ENCODE measurements around the gene ITFG1. TPM values are rescaled to one million over a fixed set of nuclear protein-coding genes. Genes with fewer than 3 reads are reported as not detected.

The ITFG1 gene
- total RNA-seq, result 205 TPM

DNA sequence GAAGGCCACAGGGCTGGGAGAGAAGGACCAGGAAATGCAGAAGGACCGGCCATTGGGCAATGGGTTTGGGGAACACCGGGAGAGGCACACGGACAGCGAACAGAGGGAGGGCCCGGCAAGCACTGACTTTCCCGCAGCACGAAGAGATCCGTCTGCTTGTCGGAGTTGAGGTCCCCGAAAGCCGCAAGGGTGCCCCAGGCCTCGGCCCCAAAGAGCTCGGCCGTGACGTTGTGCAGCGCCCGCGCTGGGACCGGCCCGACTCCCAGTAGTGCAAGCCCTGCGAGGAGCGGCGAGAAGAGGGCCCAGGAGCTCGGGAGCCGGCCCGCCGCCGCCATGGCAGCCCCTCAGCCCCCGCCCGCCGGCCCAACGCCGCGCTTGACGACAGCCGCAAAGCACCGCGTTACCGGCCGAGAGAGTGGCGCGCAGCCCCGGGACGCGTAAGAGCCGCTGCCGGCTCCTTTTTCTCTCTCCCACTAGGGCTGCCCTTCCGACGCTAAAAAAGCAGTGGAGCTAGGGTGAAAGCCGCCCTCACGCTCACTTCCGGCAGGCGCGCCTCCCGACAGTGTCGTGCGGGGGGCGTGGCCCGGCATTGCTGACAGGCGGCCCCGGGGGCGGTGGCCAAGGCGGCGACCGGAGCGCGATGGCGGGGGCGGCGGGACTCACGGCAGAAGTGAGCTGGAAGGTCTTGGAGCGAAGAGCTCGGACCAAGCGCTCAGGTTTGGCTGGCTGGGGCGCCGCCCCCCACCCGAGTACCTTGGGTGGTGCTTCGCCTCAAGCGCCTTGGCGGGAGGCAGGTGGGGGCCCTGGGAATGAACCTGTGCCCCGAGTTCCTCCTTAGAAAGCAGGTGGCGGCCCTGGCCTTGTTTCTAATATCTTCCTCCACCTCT, at the start of gene ITFG1, which contains the start of gene PHKB:
TSS of gene ITFG1 (minus strand) at position 353 of the 887 bp plus-strand sequence. CDS start at position 335, 18 bp downstream.
TSS of gene PHKB (plus strand) at position 621 of the 887 bp plus-strand sequence. CDS start at position 641, 20 bp downstream.
- no peak for FAIRE-seq
- DNase-seq (ENCODE audit: low spot score in 2 of 2), result peak; percentile 85 to 89

GRCh38 chr16:47507701-47508100, 46.8 kb upstream of the ITFG1 start:
- DNase-seq (ENCODE audit: low spot score in 2 of 2), result no peak
- no peak for FAIRE-seq

DNA sequence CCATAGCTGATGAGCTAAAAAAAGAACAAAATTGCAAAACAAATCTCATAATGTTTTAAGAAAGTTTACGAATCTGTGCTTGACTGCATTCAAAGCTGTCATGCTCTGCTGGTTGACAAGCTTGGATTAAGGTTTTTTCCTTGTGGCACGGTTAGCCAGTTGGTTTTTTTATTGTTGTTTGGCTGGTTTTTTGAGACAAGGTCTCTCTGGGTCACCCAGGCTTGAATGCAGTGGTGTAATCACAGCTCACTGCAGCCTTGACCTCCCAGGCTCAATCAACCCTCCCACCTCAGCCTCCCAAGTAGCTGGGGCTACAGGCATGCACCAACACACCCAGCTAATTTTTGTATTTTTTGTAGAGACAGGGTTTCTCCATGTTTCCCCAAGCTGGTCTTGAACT, 45.9 kb upstream of the ITFG1 start:
- DNase-seq (ENCODE audit: low spot score in 2 of 2) (no peak), FAIRE-seq (no peak)

DNA sequence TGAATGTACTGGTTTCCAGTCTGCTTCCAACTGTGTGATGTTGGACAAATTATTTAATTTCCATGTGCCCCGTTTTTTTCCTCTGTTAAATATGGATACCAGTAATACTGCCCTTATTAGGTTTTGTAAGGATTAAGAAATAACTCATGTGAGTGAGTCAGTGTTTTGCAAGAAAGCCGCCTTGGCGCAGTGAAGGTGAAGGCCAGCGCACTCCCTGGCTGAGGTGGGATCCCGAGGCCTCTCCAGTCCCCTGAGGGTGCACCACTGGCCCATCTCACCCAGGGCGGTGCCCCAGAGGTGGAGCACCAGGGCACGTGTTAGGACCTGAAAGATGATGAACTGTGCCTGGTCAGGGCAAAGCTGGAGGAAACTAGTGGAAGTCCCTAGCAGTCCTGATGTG, 43.7 kb upstream of the ITFG1 start:
- DNase-seq (ENCODE audit: low spot score in 2 of 2) (no peak), FAIRE-seq (no peak)

DNA sequence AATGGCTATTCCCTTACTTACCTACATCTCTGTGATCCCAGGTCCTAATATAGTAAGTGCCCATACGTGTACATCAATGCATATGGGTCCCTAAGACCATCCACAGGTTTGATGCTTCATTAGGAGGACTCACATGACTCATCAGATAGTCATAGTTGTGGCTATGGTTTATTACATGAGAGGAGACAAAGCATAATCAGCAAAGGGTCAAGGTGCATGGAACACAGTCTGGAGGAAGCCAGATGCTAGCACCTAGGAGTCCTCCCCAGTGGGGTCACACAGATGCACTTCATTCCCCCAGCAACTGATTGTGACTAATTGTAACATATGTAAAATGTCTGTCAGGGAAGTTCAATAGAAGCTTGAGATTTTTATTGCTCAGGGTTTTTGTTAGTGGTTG, 43.1 kb upstream of the ITFG1 start:
- FAIRE-seq, result no peak
- DNase-seq (ENCODE audit: low spot score in 2 of 2), result no peak

- no peak for DNase-seq (ENCODE audit: low spot score in 2 of 2)
- FAIRE-seq, result no peak
These were observed 38.9 kb upstream of the ITFG1 start for GRCh38 chr16:47499700-47500264.

DNA sequence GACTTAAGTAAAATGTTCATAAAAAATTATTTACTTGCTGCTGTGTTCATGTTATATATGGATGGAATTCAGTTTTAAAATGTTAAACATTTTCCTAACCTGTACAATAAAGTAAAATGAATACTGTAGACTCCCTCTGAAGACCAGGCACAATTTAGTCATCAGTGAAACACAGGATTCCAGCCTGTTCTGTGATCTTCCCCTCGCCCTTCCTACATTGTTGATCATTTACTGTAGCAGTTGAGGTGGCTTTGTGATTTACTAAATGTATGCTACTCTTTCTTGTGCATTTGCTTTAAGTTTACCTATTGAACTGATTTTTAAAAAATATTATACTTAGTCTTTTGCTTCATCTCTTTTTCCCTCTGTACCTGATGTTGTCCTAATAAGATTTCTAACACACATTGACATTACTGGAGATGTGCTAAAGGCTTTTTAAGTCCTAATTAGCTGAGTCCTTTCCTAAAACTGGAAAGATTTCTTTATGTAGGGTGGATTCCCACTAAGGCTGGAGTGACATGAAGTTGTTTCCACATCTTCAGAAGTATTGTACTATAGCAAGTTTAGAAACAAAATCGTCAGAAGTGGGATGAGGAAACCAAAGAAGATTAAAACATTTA, 38.3 kb upstream of the ITFG1 start:
- DNase-seq (ENCODE audit: low spot score in 2 of 2) (no peak), FAIRE-seq (no peak)

- FAIRE-seq, result no peak
- no peak for DNase-seq (ENCODE audit: low spot score in 2 of 2)
These were observed 32.8 kb upstream of the ITFG1 start for GRCh38 chr16:47493381-47494337.

DNA sequence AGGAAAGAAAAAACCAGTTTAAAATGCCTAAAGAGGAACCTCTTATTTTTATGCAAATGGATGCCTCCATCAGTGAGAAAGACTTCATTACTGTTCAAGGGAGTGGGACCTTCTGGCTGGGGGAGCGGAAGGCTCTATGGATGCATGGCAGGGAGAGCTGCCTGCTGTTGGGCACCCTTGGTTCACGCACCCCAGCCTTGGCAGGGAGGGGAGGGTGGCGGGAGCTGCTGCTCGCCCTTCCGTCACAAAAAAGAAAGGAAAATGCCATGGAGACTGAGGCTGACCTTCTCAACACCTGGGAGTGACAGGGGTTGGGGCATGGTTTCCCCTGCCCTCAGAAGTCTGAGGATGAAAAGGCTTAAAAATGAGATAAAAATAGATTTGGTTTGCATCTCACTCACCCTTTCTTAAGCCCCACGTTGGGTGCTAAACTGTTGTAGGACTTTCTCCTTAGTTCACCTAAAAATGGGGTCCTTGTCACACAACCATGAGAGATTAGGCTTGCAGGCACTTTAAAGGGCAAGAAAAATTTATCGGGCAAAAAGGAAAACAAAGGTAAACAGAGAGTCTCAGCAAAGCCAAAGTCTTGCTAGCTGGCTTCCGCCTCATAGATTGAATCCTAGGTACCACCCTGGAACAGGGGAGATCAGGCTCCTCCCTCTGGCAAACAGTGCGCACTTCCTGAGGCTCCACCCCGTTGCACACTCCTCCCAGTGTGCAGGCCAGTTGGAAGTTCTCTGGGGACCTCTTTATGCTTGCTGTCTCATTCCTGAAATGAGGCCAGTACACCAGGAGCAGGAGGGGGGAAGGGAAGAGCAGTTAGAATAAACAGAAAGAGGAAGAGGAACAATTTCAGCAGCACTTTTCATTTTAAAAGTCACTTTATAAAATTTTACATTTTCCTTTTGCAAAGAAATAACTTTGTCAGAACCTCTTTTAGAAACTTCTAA, 31.8 kb upstream of the ITFG1 start:
- peak; percentile 2 to 34 for DNase-seq (ENCODE audit: low spot score in 2 of 2)
- no peak for FAIRE-seq

DNA sequence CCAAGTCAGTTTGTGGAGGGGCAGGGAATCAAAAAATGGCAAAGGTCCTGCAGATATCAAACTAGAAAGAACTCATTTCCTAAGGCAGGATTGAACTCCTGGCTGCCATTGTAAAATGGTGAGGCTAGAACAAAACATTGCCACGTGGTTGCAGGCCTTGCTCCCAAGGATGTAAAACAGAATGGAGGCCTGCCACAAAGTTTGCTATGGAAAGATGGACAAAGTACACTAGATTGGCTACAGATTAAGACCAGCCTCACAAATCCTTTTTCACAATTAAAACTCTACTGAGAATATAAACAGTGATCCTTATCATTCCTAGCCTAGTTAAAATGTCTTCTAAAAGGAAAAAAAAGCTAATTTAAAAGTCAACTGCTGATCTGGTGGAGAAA, 31.2 kb upstream of the ITFG1 start:
- FAIRE-seq, result no peak
- DNase-seq (ENCODE audit: low spot score in 2 of 2), result no peak

- DNase-seq (ENCODE audit: low spot score in 2 of 2) (no peak), FAIRE-seq (no peak)
These were observed 29.6 kb upstream of the ITFG1 start for GRCh38 chr16:47490471-47490870.

DNA sequence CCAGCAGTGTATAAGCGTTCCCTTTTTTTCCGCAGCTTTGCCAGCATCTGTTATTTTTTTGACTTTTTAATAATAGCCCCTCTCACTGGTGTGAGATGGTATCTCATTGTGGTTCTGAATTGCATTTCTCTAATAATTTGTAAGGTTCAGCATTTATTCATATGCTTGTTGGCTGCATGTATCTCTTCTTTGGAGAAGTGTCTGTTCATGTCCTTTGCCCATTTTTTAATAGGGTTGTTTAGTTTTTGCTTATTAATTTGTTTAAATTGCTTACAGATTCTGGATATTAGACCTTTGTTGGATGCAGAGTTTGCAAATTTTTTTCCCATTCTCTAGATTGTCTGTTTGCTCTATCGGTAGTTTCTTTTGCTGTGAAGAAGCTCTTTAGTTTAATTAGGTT, 27.2 kb upstream of the ITFG1 start:
- no peak for FAIRE-seq
- no peak for DNase-seq (ENCODE audit: low spot score in 2 of 2)

DNA sequence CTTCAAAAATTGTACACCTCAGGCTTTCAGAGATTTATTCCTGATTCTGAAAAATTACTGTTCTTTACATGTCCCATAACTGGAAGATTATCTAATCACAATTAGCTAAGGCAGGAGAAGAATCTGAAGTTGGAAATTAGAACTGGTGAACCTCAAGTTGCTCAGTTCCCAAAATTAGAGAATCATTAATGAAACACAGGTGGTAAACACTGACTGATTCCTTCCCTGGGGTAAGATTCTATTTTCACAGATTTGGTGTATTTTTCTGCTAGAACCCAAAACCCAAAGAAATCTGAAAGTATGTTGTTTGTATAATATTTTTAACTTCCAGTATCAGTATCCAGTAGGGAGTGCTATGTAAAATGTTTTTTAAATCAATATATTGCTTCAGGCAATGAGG, 26.0 kb upstream of the ITFG1 start:
- FAIRE-seq (no peak), DNase-seq (ENCODE audit: low spot score in 2 of 2) (no peak)

DNA sequence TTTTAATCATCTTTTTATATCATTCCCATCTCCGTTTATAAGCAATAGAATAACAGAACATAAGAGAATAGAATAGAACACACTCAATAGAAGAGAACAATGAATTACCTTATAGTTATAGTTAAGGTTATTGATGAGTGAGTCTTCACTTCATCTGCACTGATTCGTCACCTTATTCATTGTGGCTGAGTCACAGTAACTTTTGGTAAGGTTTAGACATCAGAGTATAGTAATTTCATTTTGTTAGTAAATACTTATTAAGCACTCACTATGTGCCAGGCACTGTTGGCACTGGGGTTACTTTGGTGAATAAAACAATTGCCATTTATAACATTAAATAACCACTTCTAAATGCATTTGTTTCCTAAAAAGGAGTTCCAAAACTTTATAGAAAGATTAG, 22.8 kb upstream of the ITFG1 start:
- FAIRE-seq (no peak), DNase-seq (ENCODE audit: low spot score in 2 of 2) (no peak)

DNA sequence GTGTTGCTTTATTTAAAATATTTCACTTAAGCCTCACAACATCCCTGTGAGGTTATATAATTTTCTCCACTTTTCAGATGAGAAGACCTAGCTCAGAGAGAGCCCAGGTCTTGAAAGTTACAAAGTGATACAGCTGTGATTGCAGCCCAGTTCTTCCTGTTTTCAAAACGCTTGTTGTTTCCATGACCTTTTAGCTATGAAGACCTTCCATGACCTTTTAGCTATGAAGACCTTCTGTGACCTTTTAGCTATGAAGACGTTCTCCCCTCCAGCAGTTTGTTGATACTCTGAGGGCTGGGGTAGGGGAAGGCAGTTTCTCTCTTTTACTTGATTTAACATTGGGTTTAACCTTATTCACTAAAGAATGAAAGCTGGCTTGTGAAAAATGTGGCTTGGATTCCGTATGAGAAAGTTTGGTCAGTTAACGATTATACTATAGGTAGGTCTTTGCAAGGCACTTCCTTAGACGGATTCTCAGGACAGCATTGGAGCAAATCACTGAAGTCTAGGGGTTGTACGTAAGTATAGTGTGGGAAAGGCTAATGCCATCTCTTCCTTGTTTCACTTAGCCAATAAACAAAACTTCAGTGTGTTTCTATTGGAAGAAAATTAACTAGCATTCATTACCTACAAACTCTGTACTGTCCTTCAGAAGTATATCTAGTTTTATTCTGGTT, 21.0 kb upstream of the ITFG1 start:
- DNase-seq (ENCODE audit: low spot score in 2 of 2) (no peak), FAIRE-seq (no peak)

DNA sequence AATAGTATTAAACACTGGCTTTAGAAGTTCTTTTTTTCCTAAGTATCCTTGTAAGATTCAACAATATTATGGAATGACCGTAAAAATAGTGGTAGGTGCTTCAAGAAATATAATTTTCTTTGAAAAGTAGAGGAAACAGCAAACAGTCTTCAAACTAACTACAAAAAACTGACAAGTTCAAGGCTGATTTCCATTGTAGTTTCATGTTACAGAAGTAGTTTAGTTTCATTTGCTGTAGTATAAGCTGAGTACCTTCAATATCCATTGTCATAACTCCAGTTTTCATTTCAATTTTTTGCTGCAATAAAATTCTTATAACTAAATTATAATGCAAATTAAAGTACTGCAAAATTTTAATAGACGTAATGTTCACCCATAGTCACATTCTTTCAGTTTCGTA, 19.5 kb upstream of the ITFG1 start:
- DNase-seq (ENCODE audit: low spot score in 2 of 2) (no peak), FAIRE-seq (no peak)

DNA sequence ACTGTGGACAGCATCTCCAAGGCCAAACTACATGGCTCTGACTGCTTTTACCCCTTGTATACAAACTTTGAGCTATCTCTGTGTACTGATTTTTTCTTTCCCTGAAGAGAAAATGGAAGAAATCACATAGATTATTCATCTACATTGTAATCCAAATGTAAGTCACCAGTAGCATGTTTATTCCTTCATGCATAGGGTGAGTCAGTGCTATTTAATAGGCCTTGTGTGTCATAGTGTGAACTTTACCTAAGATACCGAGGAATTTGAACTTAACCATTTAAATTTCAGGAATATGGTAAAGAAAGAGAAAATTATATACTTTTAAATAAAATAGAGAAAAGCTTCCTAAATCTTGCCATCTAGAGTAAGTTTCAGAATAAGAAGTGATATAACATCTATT, 16.8 kb upstream of the ITFG1 start:
- FAIRE-seq, result no peak
- no peak for DNase-seq (ENCODE audit: low spot score in 2 of 2)

- no peak for DNase-seq (ENCODE audit: low spot score in 2 of 2)
- no peak for FAIRE-seq
These were observed 15.9 kb upstream of the ITFG1 start for GRCh38 chr16:47476654-47477345.
